ENCODE data around the gene RD3L. TPM values are rescaled to one million over a fixed set of nuclear protein-coding genes. Genes with fewer than 3 reads are reported as not detected.

The RD3L gene
- total and polyA plus RNA-seq, 2 experiments from 2014 or later, result not detected

DNA sequence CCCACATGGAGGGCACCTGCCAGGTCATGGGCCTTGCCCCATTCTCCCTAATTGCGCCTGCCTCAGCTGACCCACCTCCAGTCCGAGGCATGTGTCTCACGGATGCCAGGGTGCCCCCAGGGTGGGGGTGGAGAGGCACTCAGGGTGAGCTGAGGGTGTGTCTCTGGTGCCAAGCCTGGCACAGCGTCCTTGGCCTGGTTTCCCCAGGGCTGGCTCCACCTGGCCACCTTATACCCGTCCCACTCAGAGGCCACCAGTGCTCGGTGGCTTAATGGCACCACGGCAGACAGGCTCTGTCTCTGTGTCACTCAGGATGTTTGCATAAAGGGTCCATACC is 47.6 kb downstream of the RD3L start (continued):
- TF ChIP-seq, protein P1, sequence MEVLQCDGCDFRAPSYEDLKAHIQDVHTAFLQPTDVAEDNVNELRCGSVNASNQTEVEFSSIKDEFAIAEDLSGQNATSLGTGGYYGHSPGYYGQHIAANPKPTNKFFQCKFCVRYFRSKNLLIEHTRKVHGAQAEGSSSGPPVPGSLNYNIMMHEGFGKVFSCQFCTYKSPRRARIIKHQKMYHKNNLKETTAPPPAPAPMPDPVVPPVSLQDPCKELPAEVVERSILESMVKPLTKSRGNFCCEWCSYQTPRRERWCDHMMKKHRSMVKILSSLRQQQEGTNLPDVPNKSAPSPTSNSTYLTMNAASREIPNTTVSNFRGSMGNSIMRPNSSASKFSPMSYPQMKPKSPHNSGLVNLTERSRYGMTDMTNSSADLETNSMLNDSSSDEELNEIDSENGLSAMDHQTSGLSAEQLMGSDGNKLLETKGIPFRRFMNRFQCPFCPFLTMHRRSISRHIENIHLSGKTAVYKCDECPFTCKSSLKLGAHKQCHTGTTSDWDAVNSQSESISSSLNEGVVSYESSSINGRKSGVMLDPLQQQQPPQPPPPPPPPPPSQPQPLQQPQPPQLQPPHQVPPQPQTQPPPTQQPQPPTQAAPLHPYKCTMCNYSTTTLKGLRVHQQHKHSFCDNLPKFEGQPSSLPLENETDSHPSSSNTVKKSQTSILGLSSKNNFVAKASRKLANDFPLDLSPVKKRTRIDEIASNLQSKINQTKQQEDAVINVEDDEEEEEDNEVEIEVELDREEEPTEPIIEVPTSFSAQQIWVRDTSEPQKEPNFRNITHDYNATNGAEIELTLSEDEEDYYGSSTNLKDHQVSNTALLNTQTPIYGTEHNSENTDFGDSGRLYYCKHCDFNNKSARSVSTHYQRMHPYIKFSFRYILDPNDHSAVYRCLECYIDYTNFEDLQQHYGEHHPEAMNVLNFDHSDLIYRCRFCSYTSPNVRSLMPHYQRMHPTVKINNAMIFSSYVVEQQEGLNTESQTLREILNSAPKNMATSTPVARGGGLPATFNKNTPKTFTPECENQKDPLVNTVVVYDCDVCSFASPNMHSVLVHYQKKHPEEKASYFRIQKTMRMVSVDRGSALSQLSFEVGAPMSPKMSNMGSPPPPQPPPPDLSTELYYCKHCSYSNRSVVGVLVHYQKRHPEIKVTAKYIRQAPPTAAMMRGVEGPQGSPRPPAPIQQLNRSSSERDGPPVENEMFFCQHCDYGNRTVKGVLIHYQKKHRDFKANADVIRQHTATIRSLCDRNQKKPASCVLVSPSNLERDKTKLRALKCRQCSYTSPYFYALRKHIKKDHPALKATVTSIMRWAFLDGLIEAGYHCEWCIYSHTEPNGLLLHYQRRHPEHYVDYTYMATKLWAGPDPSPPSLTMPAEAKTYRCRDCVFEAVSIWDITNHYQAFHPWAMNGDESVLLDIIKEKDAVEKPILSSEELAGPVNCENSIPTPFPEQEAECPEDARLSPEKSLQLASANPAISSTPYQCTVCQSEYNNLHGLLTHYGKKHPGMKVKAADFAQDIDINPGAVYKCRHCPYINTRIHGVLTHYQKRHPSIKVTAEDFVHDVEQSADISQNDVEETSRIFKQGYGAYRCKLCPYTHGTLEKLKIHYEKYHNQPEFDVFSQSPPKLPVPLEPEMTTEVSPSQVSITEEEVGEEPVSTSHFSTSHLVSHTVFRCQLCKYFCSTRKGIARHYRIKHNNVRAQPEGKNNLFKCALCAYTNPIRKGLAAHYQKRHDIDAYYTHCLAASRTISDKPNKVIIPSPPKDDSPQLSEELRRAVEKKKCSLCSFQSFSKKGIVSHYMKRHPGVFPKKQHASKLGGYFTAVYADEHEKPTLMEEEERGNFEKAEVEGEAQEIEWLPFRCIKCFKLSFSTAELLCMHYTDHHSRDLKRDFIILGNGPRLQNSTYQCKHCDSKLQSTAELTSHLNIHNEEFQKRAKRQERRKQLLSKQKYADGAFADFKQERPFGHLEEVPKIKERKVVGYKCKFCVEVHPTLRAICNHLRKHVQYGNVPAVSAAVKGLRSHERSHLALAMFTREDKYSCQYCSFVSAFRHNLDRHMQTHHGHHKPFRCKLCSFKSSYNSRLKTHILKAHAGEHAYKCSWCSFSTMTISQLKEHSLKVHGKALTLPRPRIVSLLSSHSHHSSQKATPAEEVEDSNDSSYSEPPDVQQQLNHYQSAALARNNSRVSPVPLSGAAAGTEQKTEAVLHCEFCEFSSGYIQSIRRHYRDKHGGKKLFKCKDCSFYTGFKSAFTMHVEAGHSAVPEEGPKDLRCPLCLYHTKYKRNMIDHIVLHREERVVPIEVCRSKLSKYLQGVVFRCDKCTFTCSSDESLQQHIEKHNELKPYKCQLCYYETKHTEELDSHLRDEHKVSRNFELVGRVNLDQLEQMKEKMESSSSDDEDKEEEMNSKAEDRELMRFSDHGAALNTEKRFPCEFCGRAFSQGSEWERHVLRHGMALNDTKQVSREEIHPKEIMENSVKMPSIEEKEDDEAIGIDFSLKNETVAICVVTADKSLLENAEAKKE (CRISPR knock-in tag; IDR thresholded peaks at IDR 0.05), result no peak

DNA sequence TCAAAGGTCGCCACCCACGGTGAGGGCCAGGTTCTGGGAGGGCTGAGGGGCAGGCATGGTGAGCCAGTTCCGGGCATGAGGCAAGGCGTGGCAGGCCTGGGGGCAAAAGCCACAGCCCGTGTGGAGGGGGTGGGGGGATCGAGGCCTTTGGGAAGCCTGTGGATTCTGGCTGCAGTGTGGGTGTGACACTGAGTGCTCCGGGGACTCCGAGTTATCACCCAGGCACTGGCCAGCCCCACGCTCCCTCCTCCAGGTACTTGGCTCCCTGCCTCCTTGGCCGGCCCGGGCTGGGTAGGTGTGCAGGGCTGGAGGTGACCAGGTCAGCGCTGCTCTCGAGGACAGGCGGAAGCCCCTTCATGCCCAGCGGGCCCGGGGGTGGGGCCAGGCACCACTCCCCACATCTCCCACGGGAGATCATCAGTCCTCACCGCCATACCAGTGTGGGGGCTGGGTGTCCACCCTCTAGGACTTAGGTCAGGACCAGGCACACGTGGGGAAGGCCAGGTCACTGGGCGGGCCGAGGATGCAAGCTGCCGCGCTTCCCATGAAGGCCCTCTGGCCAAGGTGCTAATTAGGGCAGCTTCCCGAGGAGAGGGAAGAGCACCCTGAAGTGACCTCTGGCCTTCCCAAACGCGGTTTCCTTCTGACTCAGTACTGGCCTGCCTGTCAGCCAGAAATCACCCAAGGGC is 48.2 kb downstream of the RD3L start:
- H3K4me3 ChIP-seq, result no peak overlapping the region
- DNase-seq (ENCODE audit: low spot score) (no peak), ATAC-seq (no peak)
- H3K27ac ChIP-seq (ENCODE audit: low read depth), result no peak overlapping the region
- no peaks in the 10 kb centered on the region for H3K4me1 ChIP-seq (ENCODE audit: insufficient read depth)
- no peak overlapping the region for H2AFZ ChIP-seq
- H4K20me1 ChIP-seq (replicated peaks; ENCODE audit: insufficient read depth), result no peaks in the 10 kb centered on the region
- no peak overlapping the region for H3K4me3 Mint-ChIP-seq
- H3K9me2 ChIP-seq (ENCODE audit: insufficient read depth), result no peaks in the 10 kb centered on the region
- no peak overlapping the region for H3K4me2 ChIP-seq
- peaks cover 10% of the 10 kb centered on the region for H3K9me3 Mint-ChIP-seq
- no peak overlapping the region for H3K27ac Mint-ChIP-seq
- no peaks in the 10 kb centered on the region for H3K27me3 ChIP-seq (ENCODE audit: insufficient read depth)
- H3K27me3 Mint-ChIP-seq (ENCODE audit: insufficient read depth, low read depth, poor library complexity), result peaks cover 15% of the 10 kb centered on the region
- peaks cover 4% of the 10 kb centered on the region; the same call in 2 of the 3 replicates for H3K4me1 Mint-ChIP-seq
- no peaks in the 10 kb centered on the region for H3F3A ChIP-seq (replicated peaks; ENCODE audit: low read depth)
- H3K79me2 ChIP-seq (replicated peaks; ENCODE audit: insufficient read depth), result no peaks in the 10 kb centered on the region
- H3K36me3 ChIP-seq (ENCODE audit: insufficient read depth), result no peaks in the 10 kb centered on the region
- peaks cover 5% of the 10 kb centered on the region; the same call in 2 of the 3 replicates for H3K36me3 Mint-ChIP-seq (ENCODE audit: low read depth)
- TF ChIP-seq ZNF114 (CRISPR knock-in tag; IDR thresholded peaks at IDR 0.05) (no peak), CREB1 (CRISPR knock-in tag; IDR thresholded peaks at IDR 0.05; ENCODE audit: low read depth) (no peak), EZH2 (IDR thresholded peaks at IDR 0.05; ENCODE audit: low read depth, unreplicated experiment) (no peak)
- TF ChIP-seq, protein P2, sequence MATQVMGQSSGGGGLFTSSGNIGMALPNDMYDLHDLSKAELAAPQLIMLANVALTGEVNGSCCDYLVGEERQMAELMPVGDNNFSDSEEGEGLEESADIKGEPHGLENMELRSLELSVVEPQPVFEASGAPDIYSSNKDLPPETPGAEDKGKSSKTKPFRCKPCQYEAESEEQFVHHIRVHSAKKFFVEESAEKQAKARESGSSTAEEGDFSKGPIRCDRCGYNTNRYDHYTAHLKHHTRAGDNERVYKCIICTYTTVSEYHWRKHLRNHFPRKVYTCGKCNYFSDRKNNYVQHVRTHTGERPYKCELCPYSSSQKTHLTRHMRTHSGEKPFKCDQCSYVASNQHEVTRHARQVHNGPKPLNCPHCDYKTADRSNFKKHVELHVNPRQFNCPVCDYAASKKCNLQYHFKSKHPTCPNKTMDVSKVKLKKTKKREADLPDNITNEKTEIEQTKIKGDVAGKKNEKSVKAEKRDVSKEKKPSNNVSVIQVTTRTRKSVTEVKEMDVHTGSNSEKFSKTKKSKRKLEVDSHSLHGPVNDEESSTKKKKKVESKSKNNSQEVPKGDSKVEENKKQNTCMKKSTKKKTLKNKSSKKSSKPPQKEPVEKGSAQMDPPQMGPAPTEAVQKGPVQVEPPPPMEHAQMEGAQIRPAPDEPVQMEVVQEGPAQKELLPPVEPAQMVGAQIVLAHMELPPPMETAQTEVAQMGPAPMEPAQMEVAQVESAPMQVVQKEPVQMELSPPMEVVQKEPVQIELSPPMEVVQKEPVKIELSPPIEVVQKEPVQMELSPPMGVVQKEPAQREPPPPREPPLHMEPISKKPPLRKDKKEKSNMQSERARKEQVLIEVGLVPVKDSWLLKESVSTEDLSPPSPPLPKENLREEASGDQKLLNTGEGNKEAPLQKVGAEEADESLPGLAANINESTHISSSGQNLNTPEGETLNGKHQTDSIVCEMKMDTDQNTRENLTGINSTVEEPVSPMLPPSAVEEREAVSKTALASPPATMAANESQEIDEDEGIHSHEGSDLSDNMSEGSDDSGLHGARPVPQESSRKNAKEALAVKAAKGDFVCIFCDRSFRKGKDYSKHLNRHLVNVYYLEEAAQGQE (IDR thresholded peaks at IDR 0.05; ENCODE audit: unreplicated experiment), result no peak
- TF ChIP-seq, protein P1 (CRISPR knock-in tag; IDR thresholded peaks at IDR 0.05), result no peak

Data from GM23338 (cell line).